Suprapubic skin (tissue), 4 donors: ENCODE data around the gene GIMAP7. TPM values are rescaled to one million over a fixed set of nuclear protein-coding genes. Genes with fewer than 3 reads are reported as not detected.

Experiments
- DNase-seq, 2 donors: peaks; one replicate each; pipeline ENCODE4 v3.0.0-alpha.2; 2019; ENCODE audit warnings: low spot score in 2 of 2
- H3K27ac ChIP-seq: fragments of 200-600 bp; sonication (generic); one replicate; pipeline ENCODE4 v1.5.1; 2019
- H3K27me3 ChIP-seq: fragments of 200-600 bp; sonication (generic); one replicate; pipeline ENCODE4 v1.5.1; 2019
- H3K36me3 ChIP-seq: fragments of 200-600 bp; sonication (generic); one replicate; pipeline ENCODE4 v1.5.1; 2019
- H3K4me1 ChIP-seq: fragments of 200-600 bp; sonication (generic); one replicate; pipeline ENCODE4 v1.5.1; 2019
- H3K4me3 ChIP-seq: fragments of 200-600 bp; sonication (generic); one replicate; pipeline ENCODE4 v1.5.1; 2019; ENCODE audit warnings: mild to moderate bottlenecking
- H3K9me3 ChIP-seq: fragments of 200-600 bp; sonication (generic); one replicate; pipeline ENCODE4 v1.5.1; 2019
- CTCF ChIP-seq, 2 donors: fragments of 200-600 bp in 1 of 2; fragments of 450-650 bp in 1 of 2; sonication (generic) in 1 of 2; IDR thresholded peaks; one replicate each; pipeline ENCODE4 v1.5.1; 2016 to 2019; ENCODE audit warnings: antibody characterized with exemption in 2 of 2, mild to moderate bottlenecking in 1 of 2, moderate library complexity in 1 of 2
- EP300 ChIP-seq: sonication (generic); formaldehyde crosslinking; IDR thresholded peaks from one replicate; pipeline ENCODE4 v1.6.1; 2017; ENCODE audit warnings: antibody characterized with exemption
- POLR2A ChIP-seq, 2 donors: fragments of 450-650 bp; IDR thresholded peaks; one replicate each; pipeline ENCODE4 v1.6.1; 2017; ENCODE audit warnings: antibody characterized with exemption in 2 of 2, mild to moderate bottlenecking in 2 of 2, moderate library complexity in 2 of 2
- POLR2AphosphoS5 ChIP-seq, 3 donors: sonication (generic); formaldehyde crosslinking; IDR thresholded peaks; one replicate each; pipeline ENCODE4 v1.6.1; 2017; ENCODE audit warnings: antibody characterized with exemption in 3 of 3
- WGBS: methylation state at CpG from one replicate; pipeline ENCODE4 v1.1.5; 2018; 5-methylcytosine and 5-hydroxymethylcytosine counted together
- total RNA-seq, 4 donors: library from RNA; depleted of rRNA; stranded (reverse); fragments of >200 nt; gene quantifications; one replicate each; pipeline ENCODE4 v1.1.0, GENCODE V29; 2016

GIMAP7 gene
- total RNA-seq, 4 donors from 2014 or later, result 1.4 to 10.8 (median 4.9) TPM

GRCh38 chr7:150562919-150563318, 48.2 kb downstream of the GIMAP7 start:
- no peak for DNase-seq
- Histone ChIP-seq H3K9me3 (peaks cover 8% of the 10 kb centered on the region), H3K27ac (no peak overlapping the region), H3K27me3 (no peaks in the 10 kb centered on the region), H3K4me3 (no peak overlapping the region), H3K36me3 (no peaks in the 10 kb centered on the region), H3K4me1 (peaks cover 10% of the 10 kb centered on the region)
- TF ChIP-seq EP300 (no peak), POLR2A (IDR thresholded peaks at IDR 0.05) (no peak), POLR2AphosphoS5 (IDR thresholded peaks at IDR 0.05) (no peak), CTCF (IDR thresholded peaks at IDR 0.05) (no peak)
- WGBS, result 59% methylated on average over 2 of the region's 2 CpGs

GRCh38 chr7:150564006-150564405, 49.3 kb downstream of the GIMAP7 start:
- Histone ChIP-seq H3K27ac (no peak overlapping the region), H3K4me3 (no peak overlapping the region), H3K36me3 (no peaks in the 10 kb centered on the region), H3K9me3 (peaks cover 8% of the 10 kb centered on the region), H3K4me1 (peaks cover 10% of the 10 kb centered on the region), H3K27me3 (no peaks in the 10 kb centered on the region)
- TF ChIP-seq POLR2AphosphoS5 (IDR thresholded peaks at IDR 0.05) (no peak), CTCF (IDR thresholded peaks at IDR 0.05) (no peak), POLR2A (IDR thresholded peaks at IDR 0.05) (no peak), EP300 (no peak)
- 39% methylated on average over 5 of the region's 5 CpGs for WGBS
- no peak for DNase-seq

- no peak overlapping the region for H3K27ac ChIP-seq
- no peak for TF ChIP-seq POLR2AphosphoS5 (IDR thresholded peaks at IDR 0.05)
- no peak for TF ChIP-seq CTCF (IDR thresholded peaks at IDR 0.05)
- no peak for TF ChIP-seq EP300
- no peak for TF ChIP-seq POLR2A (IDR thresholded peaks at IDR 0.05)
- no peaks in the 10 kb centered on the region for H3K27me3 ChIP-seq
- DNase-seq, result no peak
- WGBS, result 48% methylated on average over 3 of the region's 3 CpGs
- no peak overlapping the region for H3K4me3 ChIP-seq
- H3K36me3 ChIP-seq, result no peaks in the 10 kb centered on the region
- H3K9me3 ChIP-seq, result peaks cover 8% of the 10 kb centered on the region
- H3K4me1 ChIP-seq, result peaks cover 10% of the 10 kb centered on the region
These were observed 49.9 kb downstream of the GIMAP7 start for GRCh38 chr7:150564566-150564965.

- no peak for TF ChIP-seq POLR2A (IDR thresholded peaks at IDR 0.05)
- no peak for TF ChIP-seq EP300
- no peak for TF ChIP-seq POLR2AphosphoS5 (IDR thresholded peaks at IDR 0.05)
- no peak for TF ChIP-seq CTCF (IDR thresholded peaks at IDR 0.05)
- Histone ChIP-seq H3K4me1 (peaks cover 14% of the 10 kb centered on the region), H3K27ac (no peak overlapping the region), H3K9me3 (peaks cover 7% of the 10 kb centered on the region), H3K36me3 (no peaks in the 10 kb centered on the region), H3K27me3 (no peaks in the 10 kb centered on the region), H3K4me3 (no peak overlapping the region)
- no peak for DNase-seq
- 51% methylated on average over 7 of the region's 7 CpGs for WGBS
These were observed 50.6 kb downstream of the GIMAP7 start for GRCh38 chr7:150565239-150565638.

GRCh38 chr7:150566123-150566522, 51.5 kb downstream of the GIMAP7 start:
- Histone ChIP-seq H3K4me3 (no peak overlapping the region), H3K27ac (no peak overlapping the region), H3K9me3 (no peaks in the 10 kb centered on the region), H3K4me1 (peaks cover 15% of the 10 kb centered on the region), H3K27me3 (no peaks in the 10 kb centered on the region), H3K36me3 (no peaks in the 10 kb centered on the region)
- TF ChIP-seq CTCF (IDR thresholded peaks at IDR 0.05) (no peak), POLR2A (IDR thresholded peaks at IDR 0.05) (no peak), POLR2AphosphoS5 (IDR thresholded peaks at IDR 0.05) (no peak), EP300 (no peak)
- 72% methylated on average over 3 of the region's 3 CpGs for WGBS
- DNase-seq, result no peak
